RPMI7951 (cell line): ENCODE data around the gene TEX29. TPM values are rescaled to one million over a fixed set of nuclear protein-coding genes. Genes with fewer than 3 reads are reported as not detected.

Experiments
- DNase-seq: peaks from one replicate; pipeline ENCODE4 v3.0.0-alpha.2; 2012; ENCODE audit warnings: low read depth
- total RNA-seq: library from RNA; depleted of rRNA; stranded (reverse); fragments of >200 nt; shearing (Covaris generic); gene quantifications from 2 replicates; pipeline ENCODE4 v1.2.3, GENCODE V29; 2014

TEX29 gene
- total RNA-seq, 1 experiment from 2014 or later, result not detected

DNA sequence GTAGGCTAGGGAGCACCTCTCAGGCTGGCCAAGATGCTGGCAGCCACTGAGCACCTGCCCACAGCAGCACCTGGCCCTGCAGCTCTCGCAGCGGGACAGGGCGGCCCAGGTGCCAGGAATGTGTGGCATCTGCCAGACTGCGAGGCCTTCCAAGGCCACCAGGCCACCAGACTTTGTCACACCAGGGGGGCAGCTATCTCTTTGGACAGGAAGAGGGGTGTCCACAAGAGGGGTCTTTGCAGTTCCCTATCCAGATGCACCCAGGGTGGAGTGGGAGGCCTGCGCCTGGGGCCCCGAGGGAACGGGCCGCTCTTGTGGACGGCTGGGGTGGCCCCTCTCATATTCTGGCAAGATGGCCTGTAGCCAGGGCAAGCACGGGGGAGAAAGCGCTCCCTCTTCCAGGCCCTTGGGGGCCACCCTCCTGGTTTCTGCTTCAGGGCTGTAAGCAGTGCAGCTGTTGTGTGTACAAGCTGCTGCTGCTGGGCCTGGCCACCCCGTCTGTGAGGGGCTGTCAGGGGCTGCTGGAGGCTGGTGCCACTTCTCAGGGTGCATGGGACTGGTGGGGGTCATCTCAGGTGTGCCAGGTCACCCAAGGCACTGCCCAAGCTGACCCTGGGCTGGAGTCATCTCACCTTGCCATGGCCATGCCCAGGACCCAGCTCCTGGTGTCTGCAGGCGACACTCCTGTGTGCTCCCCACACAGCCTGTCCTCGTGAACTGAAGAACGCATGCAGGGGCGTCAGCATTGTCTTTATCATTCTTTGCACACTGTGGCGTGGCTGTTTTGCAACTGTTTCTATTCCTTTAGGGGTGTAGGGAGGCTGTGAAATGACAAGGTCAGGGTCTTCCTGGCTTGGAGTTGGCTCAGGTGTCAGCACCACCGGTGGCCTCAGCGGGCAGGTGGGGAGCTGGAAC is 1.8 kb downstream of the TEX29 start:
- no peak for DNase-seq

DNA sequence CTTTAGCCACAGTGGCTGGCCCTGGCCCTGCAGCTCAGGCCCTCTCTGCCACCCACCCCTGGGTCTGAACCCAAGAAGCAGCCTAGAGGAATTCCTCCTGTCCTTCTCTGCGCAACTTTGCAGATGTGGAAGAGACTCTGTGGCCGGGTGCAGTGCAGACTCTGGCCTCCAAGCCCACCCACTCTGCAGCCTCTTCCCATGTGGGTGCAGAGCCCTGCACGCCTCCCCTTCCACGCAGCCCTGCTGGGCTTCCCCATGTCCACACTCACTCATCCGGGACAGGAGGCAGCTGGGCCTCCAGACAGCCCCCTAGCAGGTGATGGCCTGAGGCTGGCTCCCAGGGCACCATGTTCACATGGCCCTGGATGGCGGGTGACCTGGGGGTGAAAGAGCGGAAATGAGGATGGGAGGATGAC is 2.5 kb downstream of the TEX29 start:
- no peak for DNase-seq

DNA sequence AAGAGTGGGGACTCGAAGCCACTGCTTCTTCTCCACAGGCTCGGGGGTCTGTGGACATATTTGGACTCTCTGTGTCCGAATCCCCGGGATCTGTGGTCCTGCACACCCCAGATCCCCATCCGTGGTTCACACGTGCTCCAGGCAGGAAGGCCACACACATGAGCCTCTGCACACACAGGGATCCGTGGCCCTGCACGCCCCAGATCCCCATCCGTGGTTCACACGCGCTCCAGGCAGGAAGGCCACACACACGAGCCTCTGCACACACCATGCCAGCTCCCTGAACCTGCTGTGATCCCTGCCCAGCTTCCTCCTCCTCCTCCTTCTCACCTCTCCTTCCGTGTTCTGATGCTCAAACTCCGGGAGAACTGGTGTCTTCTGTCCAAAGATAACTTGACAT is 3.1 kb downstream of the TEX29 start:
- no peak for DNase-seq

DNA sequence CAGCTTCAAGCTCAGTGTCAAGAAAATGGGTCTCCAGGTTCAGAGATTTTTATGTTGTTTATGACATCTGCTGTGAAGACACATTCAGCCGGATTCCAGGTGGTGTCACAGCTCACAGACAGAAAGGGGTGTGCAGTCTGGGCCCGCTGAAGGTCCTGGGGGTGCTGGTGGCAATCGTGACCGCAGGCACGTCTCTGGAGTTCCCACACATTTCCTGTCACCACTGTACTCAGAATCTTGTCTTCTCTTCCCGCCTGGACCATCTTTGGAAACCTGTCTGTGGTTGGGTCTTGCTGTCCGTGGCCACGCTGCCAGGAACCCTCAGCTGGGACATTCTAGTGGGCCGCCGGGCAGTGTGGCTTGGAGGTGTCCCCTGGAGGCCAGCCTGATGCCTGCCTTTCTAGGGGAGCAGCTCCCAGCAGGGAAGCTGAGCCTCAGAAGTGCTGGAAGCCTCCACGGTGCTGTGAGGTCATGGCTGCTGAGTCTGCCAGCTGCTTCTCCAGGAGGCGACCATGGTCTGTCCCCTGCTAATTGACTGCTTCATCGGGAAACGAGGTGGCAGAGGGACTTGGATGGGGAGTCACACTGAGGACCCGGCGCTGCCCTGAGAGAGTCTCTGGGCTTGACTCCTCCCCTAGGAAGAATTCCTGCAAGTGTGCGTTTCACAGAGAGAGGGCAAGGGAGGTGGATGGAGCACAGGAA is 3.7 kb downstream of the TEX29 start:
- no peak for DNase-seq

DNA sequence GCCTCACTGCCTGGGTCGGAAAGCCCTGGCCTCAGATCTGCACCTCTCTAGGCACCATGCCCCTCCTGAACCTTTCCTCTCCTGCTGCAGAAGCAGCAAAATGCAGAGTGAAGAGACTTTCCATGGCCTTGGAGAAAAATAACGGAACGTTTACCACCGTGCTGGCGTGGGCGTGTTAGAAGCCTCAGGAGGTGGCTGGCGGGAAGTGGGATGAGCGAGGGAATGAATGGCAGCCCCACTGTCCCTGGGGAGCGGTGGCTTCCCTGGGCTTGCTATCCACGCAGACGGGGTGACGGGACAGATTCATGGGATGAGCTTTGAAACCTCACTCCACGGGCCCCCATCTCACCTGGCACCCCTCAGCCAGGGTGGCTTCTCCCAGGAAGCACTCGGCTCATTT is 4.3 kb downstream of the TEX29 start:
- no peak for DNase-seq

DNA sequence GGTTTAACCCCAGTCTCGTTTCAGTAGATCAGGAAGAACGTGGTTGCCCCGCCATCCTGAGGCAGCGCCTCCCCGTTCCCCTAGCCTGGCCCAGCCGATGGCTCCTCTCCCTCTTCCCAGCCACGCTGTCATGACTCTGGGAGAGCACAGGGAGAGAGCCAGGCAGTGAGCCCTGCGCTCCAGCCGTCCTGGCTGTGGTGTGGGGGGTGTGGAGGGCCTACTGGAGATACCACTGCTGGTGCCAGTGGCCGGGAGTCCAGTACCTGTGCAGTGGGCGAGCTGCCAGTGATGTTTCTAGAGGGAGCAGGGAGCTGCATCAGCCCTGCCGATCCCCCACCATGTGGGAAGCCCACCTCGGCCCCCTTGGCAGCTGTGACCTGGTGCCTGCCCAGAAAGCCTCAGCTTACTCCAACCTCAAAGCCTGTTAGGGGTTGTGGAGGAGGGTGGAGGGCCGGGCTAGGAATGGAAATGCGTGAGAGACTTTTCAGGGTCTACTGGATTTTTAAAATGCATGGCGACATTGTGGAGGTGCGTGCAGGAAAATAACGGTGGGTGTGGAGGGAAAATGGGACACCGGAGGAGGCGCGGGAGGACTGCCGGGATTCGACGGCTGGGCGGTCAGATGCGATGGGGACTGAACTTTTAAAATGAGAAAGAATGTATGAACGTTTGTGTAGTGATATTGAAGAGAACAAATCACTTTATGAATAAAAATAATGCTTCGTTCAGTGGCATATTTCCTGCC is 4.9 kb downstream of the TEX29 start:
- no peak for DNase-seq

DNA sequence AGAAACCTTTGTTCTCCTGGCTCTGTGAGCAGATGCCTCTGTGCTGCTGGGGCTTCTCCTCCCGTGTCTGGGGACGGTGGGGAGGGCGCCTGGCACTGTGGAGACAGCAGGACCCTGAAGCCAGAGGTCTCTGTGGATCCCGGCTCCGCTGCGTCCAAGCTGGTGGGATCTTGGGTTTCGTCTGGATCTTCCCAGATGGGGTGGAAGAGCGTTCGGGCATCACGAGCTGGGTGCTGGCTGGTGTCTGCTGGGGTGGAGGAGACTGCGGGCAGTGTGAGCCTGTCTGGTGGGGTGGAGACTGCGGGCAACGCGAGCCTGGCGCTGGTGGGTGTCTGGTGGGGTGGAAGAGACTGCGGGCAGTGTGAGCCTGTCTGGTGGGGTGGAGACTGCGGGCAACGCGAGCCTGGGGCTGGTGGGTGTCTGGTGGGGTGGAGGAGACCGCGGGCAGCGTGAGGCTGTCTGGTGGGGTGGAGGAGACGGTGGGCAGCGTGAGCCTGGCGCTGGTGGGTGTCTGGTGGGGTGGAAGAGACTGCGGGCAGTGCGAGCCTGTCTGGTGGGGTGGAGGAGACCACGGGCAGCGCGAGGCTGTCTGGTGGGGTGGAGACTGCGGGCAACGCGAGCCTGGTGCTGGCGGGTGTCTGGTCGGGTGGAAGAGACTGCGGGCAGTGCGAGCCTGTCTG is 5.6 kb downstream of the TEX29 start:
- DNase-seq, result no peak

DNA sequence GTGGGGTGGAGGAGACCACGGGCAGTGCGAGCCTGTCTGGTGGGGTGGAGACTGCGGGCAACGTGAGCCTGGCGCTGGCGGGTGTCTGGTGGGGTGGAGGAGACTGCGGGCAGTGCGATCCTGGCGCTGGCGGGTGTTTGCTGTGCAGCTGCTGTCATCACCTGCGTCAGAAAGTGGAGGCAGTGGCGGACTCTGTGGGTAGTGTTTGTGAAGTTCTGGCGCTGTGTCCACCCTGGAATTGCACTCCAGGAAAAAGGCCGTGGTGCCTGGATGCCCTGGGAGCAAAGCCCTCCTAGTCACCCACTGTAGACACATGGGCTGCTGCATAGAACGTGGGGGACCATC is 6.2 kb downstream of the TEX29 start:
- DNase-seq, result no peak

DNA sequence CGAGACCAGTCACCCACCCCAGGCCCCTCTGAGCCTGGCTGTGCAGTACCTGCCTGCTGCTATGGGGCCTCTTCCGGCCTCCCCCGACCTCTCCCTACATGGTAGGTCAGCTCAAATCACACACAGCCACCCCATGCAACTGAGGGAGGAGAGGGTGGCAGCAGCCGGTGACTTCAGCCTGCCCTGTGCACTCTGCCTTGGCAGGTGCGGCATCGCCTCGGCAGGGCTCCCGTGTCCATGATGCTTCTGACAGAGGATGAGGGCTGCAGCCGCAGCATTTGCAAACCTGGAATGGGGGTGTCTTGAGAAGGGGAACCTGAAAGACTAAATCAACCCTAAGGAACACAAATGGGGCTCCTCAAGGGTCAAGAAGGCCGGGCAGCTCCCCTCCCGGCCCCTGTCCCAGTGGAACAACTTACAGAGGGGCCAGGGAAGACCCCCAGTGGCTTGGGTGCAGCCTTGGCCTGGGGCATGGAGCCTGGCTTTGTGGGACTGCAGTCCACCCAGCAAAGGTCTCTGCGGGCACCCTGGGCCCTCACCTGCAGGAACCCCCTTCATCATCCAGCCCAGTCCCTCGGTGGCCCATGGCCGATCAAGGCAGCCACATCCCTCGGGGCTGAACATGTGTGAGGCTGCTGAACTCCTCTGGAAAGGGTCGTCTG is 6.7 kb downstream of the TEX29 start:
- no peak for DNase-seq

DNA sequence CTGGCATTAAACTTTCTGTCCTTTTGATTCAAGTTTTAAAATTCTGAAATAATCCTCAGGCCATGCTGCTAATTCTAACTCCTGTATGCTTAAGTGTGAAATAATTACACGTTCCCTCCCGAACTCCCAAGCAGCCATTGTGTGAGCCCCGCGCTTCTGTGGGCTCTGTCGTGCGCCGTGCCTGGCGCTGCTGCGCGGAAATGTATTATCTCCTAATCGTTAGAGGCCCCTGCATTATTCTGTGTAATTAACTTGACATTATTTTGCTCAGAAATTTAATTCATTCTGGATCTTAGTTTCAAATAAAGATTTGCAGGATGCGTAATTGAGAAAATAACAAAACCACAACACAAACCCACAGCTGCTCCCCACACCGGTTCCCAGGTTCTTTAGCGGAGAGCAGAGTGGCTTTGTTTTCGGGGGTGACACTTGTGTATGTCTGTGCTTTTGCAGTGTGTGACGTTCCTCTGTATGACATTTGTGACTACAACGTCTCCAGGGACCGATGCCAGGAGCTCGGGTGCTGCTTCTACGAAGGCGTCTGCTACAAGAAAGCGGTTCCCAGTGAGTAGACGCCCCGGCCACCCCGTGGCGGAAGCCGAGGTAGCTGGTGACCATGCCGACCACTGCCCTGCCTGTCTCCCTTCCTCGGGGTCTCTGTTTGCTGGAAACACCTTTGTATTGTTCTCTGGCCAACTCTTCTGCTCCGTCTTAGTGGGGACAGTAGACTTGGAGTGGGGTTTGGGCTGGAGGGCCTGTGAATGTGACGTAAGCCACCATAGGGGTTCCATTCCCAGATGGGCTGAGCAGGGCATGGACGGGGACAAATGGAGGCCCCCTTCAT is 7.5 kb downstream of the TEX29 start:
- no peak for DNase-seq

DNA sequence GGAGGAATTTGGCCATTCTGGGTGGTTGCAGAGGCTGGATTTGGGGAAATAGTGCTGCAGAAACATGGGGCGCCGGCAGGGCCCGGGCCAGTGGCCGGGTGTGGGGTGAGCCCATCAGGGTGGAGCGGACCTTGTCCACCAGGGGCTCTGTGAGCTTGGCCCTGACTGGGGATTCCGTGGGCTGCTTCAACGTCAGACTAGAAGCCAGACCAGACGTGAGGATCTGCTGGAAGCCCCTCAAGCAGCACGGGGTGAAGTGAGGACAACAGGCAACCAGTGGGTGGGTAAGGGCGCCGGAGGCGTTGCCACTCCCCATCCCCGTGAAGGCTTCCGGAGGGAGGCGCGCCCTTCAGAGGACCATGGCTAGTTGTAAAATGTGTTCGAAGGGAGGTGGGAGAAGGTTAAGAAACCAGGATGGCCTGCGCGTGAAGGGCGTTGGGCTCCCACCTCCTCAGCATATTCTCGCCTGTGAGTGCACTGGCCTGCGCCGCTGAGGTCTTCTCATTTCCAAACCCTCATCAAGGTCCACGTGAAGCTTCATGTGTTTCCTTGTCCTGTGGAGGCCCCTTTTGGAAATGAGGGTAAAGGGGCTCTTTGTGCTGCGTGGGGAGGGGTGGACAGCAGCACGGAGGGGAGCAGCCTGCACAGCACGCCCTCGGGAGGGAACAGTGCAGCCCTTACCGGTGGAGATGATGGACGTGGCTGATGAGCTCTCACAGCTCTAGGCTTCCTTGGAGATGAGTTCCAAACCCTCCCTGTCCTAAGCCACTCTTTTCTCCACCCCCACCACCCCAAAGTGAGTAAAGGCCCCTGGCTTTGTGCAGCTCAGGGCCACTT is 8.3 kb downstream of the TEX29 start:
- no peak for DNase-seq

DNA sequence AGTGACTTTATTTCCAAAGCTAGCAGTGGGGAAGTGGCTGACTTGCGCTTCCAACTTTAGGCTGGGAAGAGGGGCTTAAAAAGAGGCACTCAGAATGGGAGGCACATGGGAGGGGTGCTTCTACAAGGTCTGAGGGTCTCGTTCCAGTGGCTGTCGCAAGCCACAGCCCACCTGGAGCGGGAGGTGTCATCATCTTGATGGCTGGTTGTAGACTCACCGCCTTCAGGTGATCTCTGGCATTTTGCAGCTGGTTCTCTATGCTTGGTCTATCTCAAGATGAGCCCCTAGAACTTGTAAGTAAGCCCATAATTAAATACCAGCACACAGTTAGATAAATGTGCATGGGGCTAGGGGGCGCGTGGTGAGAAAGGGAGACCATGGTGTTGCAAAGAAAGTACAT is 9.2 kb downstream of the TEX29 start:
- no peak for DNase-seq

DNA sequence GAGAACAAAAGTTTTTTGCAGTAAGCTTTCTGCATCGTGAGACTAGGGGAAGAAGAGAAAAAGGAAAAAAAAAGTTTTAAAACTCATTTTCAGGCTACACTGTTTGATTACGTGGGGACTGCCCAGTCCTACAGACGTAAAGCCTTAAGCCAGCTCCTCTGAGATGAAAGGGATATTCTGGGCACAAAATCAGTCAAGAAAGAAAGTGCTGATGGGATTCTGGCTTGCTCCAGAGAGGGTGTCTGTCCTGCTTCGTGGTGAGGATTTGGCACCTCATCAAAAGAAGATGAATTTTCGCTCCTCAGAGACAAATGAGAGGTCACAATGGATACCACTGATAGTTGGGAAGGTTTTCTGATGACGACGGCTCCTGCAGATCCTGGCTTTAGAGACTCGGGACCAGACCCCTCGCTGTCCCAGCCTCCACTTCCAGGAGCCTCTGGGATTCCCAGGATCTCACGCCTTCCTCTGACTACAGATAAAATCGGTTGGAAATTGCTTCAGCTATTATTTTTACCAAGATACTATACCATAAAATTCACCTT is 9.7 kb downstream of the TEX29 start:
- no peak for DNase-seq

DNA sequence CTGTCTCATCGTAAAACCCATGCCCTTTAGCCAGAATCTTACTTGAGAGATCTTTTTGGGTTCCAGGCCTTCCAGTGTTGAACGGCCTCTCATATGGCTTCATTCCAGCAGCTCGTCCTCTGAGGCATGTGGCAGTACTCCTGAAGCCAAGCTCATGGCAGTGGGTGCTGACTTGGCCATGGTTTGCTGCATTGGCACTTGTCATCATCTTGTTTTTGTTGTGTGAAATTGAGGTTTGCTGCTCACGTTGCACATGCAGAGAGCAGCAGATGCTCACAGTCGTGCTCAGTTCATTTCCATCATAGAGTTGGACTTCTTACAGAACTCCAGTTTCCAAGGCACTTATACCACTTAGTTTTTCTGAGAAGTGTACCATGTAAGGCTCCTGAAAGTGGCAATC is 14.9 kb downstream of the TEX29 start:
- DNase-seq, result no peak

DNA sequence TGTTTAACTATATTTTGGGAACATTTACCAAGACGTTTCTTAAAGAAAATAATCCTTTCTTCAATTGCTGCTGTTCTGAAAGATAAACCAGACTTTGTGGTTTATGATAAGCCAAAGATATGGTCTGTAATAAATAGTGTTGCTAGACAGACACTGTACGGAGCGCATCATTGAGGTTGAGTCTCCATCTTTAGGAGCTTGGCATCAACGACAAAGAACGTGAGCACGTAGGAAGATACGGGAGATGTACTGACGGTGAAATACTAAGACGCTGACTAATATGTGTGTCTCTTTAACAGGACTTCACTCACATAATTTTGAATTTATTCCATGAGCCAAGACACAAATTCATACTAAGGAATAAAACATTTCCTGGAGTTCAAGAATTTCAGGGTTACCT is 16.2 kb downstream of the TEX29 start:
- DNase-seq, result no peak

DNA sequence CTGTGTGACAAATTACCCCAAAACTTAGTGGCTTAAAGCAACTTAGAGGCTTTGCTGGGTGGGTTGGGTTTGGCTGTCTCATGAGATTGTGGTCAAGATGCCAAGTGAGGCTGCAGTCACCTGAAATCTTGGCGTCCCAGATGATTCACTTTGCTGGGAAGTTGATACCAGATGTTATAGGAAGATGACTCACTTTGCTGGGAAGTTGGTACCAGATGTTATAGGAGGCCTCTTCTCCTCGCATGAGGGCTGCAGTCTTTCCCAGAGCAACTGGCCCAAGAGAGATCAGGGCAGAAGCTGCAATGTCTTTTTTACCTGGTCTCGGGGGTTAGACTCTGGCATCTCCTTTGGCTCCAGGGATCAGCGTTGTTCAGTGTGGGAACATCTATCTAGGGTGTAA is 16.8 kb downstream of the TEX29 start:
- peak; percentile 91 for DNase-seq

DNA sequence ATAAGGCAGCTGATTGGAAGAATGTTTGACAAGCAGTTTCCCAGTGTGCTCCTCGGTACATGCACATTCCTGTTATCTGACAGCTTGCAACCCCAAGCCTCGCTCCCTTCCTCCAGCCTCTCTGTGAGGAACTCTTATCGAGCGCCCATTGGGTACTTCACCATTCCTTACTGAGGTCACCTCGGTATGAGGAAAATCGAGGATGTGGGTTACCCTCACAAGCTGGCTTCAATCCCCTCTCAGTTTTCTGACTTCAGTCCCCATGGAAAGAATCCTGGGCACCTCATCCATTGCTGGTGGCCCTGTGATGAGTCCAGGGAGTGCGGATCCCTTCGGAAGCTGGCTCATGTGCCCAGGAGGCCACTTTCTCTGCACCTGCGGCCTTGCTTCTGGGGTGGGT is 17.3 kb downstream of the TEX29 start:
- no peak for DNase-seq

DNA sequence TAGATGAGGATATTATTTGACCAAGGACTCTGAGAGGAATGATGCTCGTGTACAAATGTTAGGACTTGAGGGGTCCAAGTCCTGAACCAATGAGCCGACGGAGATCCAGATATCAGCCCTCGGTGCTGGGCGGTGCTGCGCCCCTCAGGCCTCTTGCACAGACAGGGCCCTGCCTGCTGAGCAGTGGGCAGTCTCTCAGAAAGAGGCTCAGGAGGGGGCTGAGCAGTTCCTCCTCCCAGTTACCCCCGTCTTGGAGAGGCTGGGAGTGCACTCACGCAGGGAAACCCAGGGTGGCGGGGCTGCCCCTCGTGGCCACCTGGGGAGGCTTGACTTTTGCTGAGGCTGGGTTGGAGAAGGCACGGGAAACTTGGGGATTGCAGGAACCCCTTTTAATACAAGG is 18.4 kb downstream of the TEX29 start:
- DNase-seq, result no peak

DNA sequence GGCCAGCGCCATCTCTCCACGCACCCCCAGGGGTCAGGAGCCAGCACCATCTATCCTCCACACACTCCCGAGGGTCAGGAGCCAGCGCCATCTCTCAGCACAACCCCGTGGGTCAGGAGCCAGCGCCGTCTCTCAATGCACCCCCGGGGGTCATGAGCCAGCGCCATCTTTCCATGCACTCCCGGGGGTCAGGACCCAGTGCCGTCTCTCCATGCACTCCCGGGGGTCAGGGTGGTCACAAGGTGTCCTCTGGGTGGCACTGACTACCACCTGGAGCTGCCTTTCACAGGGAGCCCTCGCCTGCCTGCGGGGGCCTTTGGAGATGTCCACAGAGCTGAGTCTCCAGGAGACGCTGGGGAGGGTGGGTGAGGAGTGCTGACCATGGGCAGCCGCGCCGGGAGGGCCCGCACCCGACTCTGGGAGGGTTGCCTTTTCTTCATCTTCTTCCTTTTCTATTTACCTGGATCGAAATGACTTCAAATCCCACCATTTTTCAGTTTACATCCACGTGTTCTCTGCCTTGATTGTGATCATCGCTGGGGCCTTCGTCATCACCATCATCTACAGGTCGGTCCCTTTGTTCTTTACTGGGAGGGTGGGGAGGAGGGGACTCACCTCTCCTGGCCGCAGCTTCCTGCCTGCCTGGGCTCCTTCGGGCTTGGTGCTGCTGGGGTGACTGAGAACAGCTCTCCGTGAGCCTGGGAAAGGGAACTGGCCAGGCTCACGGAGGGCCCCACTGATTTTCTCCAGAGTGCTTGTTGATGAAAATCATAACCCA is 19.1 kb downstream of the TEX29 start:
- DNase-seq, result no peak
